Ishikawa (cell line): Measurements from ENCODE around the gene RHOF.

Experiments used
- CEBPB ChIP-seq: IDR thresholded peaks from 2 replicates; pipeline ENCODE4 v1.6.1; 2012
- CREB1 ChIP-seq: IDR thresholded peaks from 2 replicates; pipeline ENCODE4 v1.6.1; 2012; ENCODE audit warnings: low read depth
- EGR1 ChIP-seq: IDR thresholded peaks from 2 replicates; pipeline ENCODE4 v1.6.1; 2012
- EP300 ChIP-seq: IDR thresholded peaks from 2 replicates; pipeline ENCODE4 v1.6.1; 2012; ENCODE audit warnings: borderline replicate concordance
- FOXM1 ChIP-seq: IDR thresholded peaks from 2 replicates; pipeline ENCODE4 v1.6.1; 2012; ENCODE audit warnings: low read depth, borderline replicate concordance
- MAX ChIP-seq: IDR thresholded peaks from 2 replicates; pipeline ENCODE4 v1.6.1; 2012
- NFIC ChIP-seq: IDR thresholded peaks from 2 replicates; pipeline ENCODE4 v1.6.1; 2012
- RAD21 ChIP-seq: IDR thresholded peaks from 2 replicates; pipeline ENCODE4 v1.6.1; 2012; ENCODE audit warnings: low read depth
- TAF1 ChIP-seq: IDR thresholded peaks from 2 replicates; pipeline ENCODE4 v1.6.1; 2012; ENCODE audit warnings: low read depth, mild to moderate bottlenecking
- TCF12 ChIP-seq: IDR thresholded peaks from 2 replicates; pipeline ENCODE4 v1.6.1; 2012; ENCODE audit warnings: low read depth
- TEAD4 ChIP-seq: IDR thresholded peaks from 2 replicates; pipeline ENCODE4 v1.6.1; 2012
- YY1 ChIP-seq: IDR thresholded peaks from 2 replicates; pipeline ENCODE4 v1.6.1; 2012; ENCODE audit warnings: low read depth
- ZBTB7A ChIP-seq: IDR thresholded peaks from 2 replicates; pipeline ENCODE4 v1.6.1; 2012; ENCODE audit warnings: low read depth
- TF ChIP-seq, protein P1 (sequence below): IDR thresholded peaks from 2 replicates; pipeline ENCODE4 v1.6.1; 2012; ENCODE audit warnings: low read depth, mild to moderate bottlenecking
- TF ChIP-seq, protein P2 (sequence below): IDR thresholded peaks from 2 replicates; pipeline ENCODE4 v1.6.1; 2012

RHOF gene

DNA sequence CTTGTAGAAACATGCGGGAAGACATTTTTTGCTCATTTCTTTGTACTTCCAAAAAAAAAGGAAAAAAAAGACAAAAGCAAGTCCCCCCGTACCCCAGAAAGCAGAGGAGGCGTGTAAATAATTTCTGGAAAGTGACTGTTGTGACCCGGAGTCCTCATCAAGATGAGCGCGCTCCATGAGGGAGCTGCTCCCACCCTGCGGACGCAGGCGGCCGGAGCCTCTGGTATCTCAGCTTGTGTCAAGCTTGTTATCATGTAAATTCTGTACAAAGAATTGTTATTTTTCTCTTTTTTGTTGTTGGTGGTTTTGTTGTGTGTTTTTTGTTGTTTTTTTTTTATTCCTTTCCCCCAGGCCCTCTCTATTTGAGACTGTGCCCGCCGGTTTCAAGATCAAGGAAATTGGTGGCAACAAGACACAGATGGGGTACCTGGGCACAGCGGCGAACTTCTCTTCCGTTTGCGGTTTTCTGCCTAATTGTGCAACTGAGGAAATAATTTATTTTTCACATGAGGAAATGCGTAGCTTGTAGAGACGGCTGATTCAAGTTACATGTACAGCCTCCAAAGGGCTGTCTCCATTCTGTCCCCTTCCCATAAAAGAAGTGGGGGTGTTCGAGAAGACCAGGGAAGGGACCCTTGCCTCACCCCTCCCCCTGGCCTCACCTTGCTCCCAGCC lies 38.2 kb upstream of the RHOF start:
- TF ChIP-seq ZBTB7A (no peak), EP300 (no peak), EGR1 (no peak), TCF12 (no peak), RAD21 (no peak), YY1 (no peak), CEBPB (no peak), TEAD4 (no peak), CREB1 (no peak), TAF1 (no peak), NFIC (no peak), MAX (no peak)
- TF ChIP-seq, protein P1, sequence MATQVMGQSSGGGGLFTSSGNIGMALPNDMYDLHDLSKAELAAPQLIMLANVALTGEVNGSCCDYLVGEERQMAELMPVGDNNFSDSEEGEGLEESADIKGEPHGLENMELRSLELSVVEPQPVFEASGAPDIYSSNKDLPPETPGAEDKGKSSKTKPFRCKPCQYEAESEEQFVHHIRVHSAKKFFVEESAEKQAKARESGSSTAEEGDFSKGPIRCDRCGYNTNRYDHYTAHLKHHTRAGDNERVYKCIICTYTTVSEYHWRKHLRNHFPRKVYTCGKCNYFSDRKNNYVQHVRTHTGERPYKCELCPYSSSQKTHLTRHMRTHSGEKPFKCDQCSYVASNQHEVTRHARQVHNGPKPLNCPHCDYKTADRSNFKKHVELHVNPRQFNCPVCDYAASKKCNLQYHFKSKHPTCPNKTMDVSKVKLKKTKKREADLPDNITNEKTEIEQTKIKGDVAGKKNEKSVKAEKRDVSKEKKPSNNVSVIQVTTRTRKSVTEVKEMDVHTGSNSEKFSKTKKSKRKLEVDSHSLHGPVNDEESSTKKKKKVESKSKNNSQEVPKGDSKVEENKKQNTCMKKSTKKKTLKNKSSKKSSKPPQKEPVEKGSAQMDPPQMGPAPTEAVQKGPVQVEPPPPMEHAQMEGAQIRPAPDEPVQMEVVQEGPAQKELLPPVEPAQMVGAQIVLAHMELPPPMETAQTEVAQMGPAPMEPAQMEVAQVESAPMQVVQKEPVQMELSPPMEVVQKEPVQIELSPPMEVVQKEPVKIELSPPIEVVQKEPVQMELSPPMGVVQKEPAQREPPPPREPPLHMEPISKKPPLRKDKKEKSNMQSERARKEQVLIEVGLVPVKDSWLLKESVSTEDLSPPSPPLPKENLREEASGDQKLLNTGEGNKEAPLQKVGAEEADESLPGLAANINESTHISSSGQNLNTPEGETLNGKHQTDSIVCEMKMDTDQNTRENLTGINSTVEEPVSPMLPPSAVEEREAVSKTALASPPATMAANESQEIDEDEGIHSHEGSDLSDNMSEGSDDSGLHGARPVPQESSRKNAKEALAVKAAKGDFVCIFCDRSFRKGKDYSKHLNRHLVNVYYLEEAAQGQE: no peak

DNA sequence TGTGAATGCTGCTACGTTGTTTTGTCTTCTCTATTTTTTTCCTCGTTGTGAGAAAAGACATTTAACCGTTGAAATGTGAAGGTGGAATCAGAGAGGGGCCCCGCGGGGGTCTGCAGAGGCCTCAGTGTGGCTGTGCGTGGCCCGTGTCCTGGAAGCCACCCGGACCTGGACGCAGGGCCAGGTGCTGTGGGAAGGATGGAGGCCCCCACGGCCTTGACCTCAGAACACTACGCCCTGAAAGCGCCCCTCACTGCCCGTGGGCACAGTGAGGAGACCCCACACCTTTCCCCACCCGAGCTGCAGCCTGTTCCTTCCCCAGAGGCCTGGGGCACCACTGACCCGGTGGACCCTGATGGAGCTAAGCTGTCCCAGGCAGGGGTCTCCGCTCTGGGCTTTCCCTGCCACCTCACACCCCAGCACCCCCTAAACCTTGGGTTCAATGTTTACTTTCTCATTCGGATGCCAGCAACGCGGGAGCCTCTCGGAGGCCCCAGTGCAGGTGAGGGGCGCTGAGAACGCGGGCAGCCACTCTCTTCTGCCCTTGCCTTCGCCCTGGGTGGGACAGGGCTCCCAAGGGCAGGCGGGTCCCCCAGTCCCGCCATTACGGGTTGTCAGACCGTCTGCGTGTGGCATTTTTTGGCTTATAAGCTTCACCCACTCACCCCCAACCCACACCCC lies 37.2 kb upstream of the RHOF start:
- TF ChIP-seq, protein P1: no peak
- TF ChIP-seq YY1: no peak
- no peak for TF ChIP-seq FOXM1
- no peak for TF ChIP-seq CREB1
- no peak for TF ChIP-seq RAD21
- TF ChIP-seq, protein P2, sequence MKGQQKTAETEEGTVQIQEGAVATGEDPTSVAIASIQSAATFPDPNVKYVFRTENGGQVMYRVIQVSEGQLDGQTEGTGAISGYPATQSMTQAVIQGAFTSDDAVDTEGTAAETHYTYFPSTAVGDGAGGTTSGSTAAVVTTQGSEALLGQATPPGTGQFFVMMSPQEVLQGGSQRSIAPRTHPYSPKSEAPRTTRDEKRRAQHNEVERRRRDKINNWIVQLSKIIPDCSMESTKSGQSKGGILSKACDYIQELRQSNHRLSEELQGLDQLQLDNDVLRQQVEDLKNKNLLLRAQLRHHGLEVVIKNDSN: no peak
- no peak for TF ChIP-seq CEBPB
- TF ChIP-seq ZBTB7A: no peak
- no peak for TF ChIP-seq MAX
- TF ChIP-seq TAF1: no peak
- no peak for TF ChIP-seq EP300
- no peak for TF ChIP-seq EGR1
- TF ChIP-seq NFIC: no peak
- TF ChIP-seq TEAD4: no peak
- no peak for TF ChIP-seq TCF12

GRCh38 chr12:121830134-121830533 lies 36.6 kb upstream of the RHOF start:
- TF ChIP-seq CREB1: no peak
- TF ChIP-seq, protein P1: no peak
- no peak for TF ChIP-seq FOXM1
- TF ChIP-seq MAX: no peak
- TF ChIP-seq, protein P2: no peak
- no peak for TF ChIP-seq EP300
- TF ChIP-seq YY1: no peak
- TF ChIP-seq NFIC: no peak
- no peak for TF ChIP-seq TAF1
- TF ChIP-seq RAD21: no peak
- no peak for TF ChIP-seq TEAD4
- TF ChIP-seq CEBPB: no peak
- no peak for TF ChIP-seq ZBTB7A
- no peak for TF ChIP-seq TCF12
- TF ChIP-seq EGR1: no peak
